ENCODE data around the gene COX19. TPM values are rescaled to one million over a fixed set of nuclear protein-coding genes. Genes with fewer than 3 reads are reported as not detected.

Gene COX19
- total and polyA plus RNA-seq, 2 donors from 2014 or later = 4.8 to 14.7 TPM

GRCh38 chr7:985127-985416 is 9.7 kb upstream of the COX19 start:
- FAIRE-seq = no peak
- DNase-seq = peak in 1 of 5 donors; percentile 47
- Histone ChIP-seq H3K4me1 (ENCODE audit: control insufficient read depth in 2 of 3, insufficient read depth in 2 of 3, low read depth in 1 of 3, low read length in 3 of 3) (peaks cover 0 to 3% (median 0%) of the 10 kb centered on the region in 3 donors), H3K27me3 (ENCODE audit: control insufficient read depth, insufficient read depth, low read length) (no peaks in the 10 kb centered on the region), H3K4me3 (ENCODE audit: low read length in 3 of 3) (no peak overlapping the region), H3K27ac (ENCODE audit: low read depth in 2 of 2, low read length in 2 of 2) (no peak overlapping the region), H3K9ac (ENCODE audit: low read length in 3 of 3) (no peak overlapping the region), H3K36me3 (ENCODE audit: control insufficient read depth in 2 of 3, insufficient read depth in 3 of 3, low read length in 3 of 3) (no peaks in the 10 kb centered on the region), H3K9me3 (ENCODE audit: control insufficient read depth in 2 of 3, insufficient read depth in 1 of 3, low read length in 3 of 3) (no peaks in the 10 kb centered on the region)
- no peak for TF ChIP-seq CTCF (IDR thresholded peaks at IDR 0.05; ENCODE audit: borderline replicate concordance, extremely low read depth, insufficient read depth)
- intact Hi-C loops (cut with DNase I) = no loop called here

GRCh38 chr7:984361-985126 is 9.2 kb upstream of the COX19 start:
- Histone ChIP-seq H3K9ac (ENCODE audit: low read length in 3 of 3) (no peak overlapping the region), H3K4me1 (ENCODE audit: control insufficient read depth in 2 of 3, insufficient read depth in 2 of 3, low read depth in 1 of 3, low read length in 3 of 3) (peaks cover 0 to 3% (median 0%) of the 10 kb centered on the region in 3 donors), H3K4me3 (ENCODE audit: low read length in 3 of 3) (no peak overlapping the region), H3K27ac (ENCODE audit: low read depth in 2 of 2, low read length in 2 of 2) (no peak overlapping the region), H3K27me3 (ENCODE audit: control insufficient read depth, insufficient read depth, low read length) (no peaks in the 10 kb centered on the region), H3K36me3 (ENCODE audit: control insufficient read depth in 2 of 3, insufficient read depth in 3 of 3, low read length in 3 of 3) (no peaks in the 10 kb centered on the region), H3K9me3 (ENCODE audit: control insufficient read depth in 2 of 3, insufficient read depth in 1 of 3, low read length in 3 of 3) (no peaks in the 10 kb centered on the region)
- DNase-seq (peak in 1 of 5 donors; percentile 50), FAIRE-seq (no peak)
- TF ChIP-seq CTCF (IDR thresholded peaks at IDR 0.05; ENCODE audit: borderline replicate concordance, extremely low read depth, insufficient read depth) = no peak
- intact Hi-C loops (cut with DNase I) = no loop called here

GRCh38 chr7:983616-984071 is 8.3 kb upstream of the COX19 start:
- FAIRE-seq (no peak), DNase-seq (peak in 1 of 5 donors; percentile 50)
- H3K9me3 ChIP-seq (ENCODE audit: control insufficient read depth in 2 of 3, insufficient read depth in 1 of 3, low read length in 3 of 3) = no peaks in the 10 kb centered on the region
- no peak overlapping the region for H3K9ac ChIP-seq (ENCODE audit: low read length in 3 of 3)
- H3K4me1 ChIP-seq (ENCODE audit: control insufficient read depth in 2 of 3, insufficient read depth in 2 of 3, low read depth in 1 of 3, low read length in 3 of 3) = peaks cover 0 to 4% (median 0%) of the 10 kb centered on the region in 3 donors
- no peak overlapping the region for H3K4me3 ChIP-seq (ENCODE audit: low read length in 3 of 3)
- TF ChIP-seq CTCF (IDR thresholded peaks at IDR 0.05; ENCODE audit: borderline replicate concordance, extremely low read depth, insufficient read depth) = no peak
- no peaks in the 10 kb centered on the region for H3K27me3 ChIP-seq (ENCODE audit: control insufficient read depth, insufficient read depth, low read length)
- no peak overlapping the region for H3K27ac ChIP-seq (ENCODE audit: low read depth in 2 of 2, low read length in 2 of 2)
- H3K36me3 ChIP-seq (ENCODE audit: control insufficient read depth in 2 of 3, insufficient read depth in 3 of 3, low read length in 3 of 3) = no peaks in the 10 kb centered on the region
- intact Hi-C loops (cut with DNase I) = no loop called here

Measured in kidney (tissue), 14 donors.